OCI-LY7 (cell line): Measurements from ENCODE around the gene GNB4.

Experiments
- EZH2phosphoT487 ChIP-seq: fragments of 200-600 bp; sonication (generic); IDR thresholded peaks from 2 replicates; pipeline ENCODE4 v1.6.1; 2018; ENCODE audit warnings: low read depth, borderline replicate concordance, mild to moderate bottlenecking, mixed run types, antibody characterized with exemption, low read length, moderate library complexity, mixed read lengths
- TF ChIP-seq, protein P1 (sequence below): fragments of 200-600 bp; sonication (generic); conservative IDR thresholded peaks from 2 replicates; pipeline ENCODE4 v1.5.1; 2014; ENCODE audit warnings: mild to moderate bottlenecking, antibody characterized with exemption, low read length, moderate library complexity, mixed read lengths

DNA sequence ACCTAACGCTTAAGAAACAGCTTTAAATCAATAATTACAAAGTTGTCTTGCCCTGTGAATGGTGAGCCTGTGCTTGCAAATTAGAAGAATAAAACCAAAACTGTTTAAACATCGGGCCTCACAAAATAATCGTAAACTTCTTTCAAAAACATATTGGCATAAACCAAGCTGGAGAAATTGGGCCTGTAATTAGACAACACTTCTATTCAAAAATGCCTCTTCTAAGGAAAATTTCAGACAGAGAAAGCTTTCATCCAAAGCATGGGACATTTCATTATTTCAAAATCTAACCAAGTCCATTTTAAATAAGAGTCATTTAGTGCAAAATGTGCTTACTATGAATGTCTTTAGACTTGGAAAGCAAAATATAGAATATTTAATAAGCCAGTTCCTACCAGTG lies 35.5 kb upstream of the GNB4 start:
- no peak for TF ChIP-seq EZH2phosphoT487
- TF ChIP-seq, protein P1, sequence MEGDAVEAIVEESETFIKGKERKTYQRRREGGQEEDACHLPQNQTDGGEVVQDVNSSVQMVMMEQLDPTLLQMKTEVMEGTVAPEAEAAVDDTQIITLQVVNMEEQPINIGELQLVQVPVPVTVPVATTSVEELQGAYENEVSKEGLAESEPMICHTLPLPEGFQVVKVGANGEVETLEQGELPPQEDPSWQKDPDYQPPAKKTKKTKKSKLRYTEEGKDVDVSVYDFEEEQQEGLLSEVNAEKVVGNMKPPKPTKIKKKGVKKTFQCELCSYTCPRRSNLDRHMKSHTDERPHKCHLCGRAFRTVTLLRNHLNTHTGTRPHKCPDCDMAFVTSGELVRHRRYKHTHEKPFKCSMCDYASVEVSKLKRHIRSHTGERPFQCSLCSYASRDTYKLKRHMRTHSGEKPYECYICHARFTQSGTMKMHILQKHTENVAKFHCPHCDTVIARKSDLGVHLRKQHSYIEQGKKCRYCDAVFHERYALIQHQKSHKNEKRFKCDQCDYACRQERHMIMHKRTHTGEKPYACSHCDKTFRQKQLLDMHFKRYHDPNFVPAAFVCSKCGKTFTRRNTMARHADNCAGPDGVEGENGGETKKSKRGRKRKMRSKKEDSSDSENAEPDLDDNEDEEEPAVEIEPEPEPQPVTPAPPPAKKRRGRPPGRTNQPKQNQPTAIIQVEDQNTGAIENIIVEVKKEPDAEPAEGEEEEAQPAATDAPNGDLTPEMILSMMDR: no peak
